ENCODE results near the gene CYP4F3.

GRCh38 chr19:15591796-15592195 is 48.9 kb upstream of the CYP4F3 start:
- no peak for TF ChIP-seq CTCF (IDR thresholded peaks at IDR 0.05)
- no peak for TF ChIP-seq EP300 (IDR thresholded peaks at IDR 0.05)
- no peak for TF ChIP-seq POLR2AphosphoS5 (IDR thresholded peaks at IDR 0.05)
- TF ChIP-seq POLR2A (IDR thresholded peaks at IDR 0.05; ENCODE audit: low read depth) = no peak

Measured in esophagus muscularis mucosa (tissue), 4 donors.